K562 (cell line): ENCODE results near the gene PLXNA2. TPM values are rescaled to one million over a fixed set of nuclear protein-coding genes. Genes with fewer than 3 reads are reported as not detected.

ENCODE experiments used
- ATAC-seq: fragments of 200-7000 bp; cut with Tn5 transposase; 3 replicates; pipeline ENCODE4 v1.9.1; 2020; ENCODE audit warnings: moderate library complexity
- BruUV-seq: library from RNA; stranded (reverse); fragments of 400-500 nt; replicated peaks from 2 replicates; lab custom pipeline; 2021; lab: Mats Ljungman, UMichigan
- CTCF ChIA-PET: fragments of 300-600 bp; formaldehyde crosslinking; extraction: SDS; loops from one replicate; lab custom pipeline; 2021; ENCODE audit warnings: low intra/inter-chr PET ratio; lab: Yijun Ruan, JAX
- POLR2A ChIA-PET: fragments of 300-600, 350-650 bp; sonication (Branson Sonifier 250); formaldehyde crosslinking; extraction: SDS; loops from one replicate; lab custom pipeline; 2021; ENCODE audit warnings: antibody characterized with exemption, inconsistent platforms; lab: Yijun Ruan, JAX
- DNase-seq, 4 experiments: peaks; one replicate each; pipeline versions ENCODE4 v3.0.0 to v3.0.0-alpha.2; 2011 to 2018; ENCODE audit warnings: low spot score in 3 of 4, mixed read lengths in 3 of 4; ENCODE audit errors: extremely low read depth in 1 of 4
- FAIRE-seq: peaks from 2 replicates; lab custom pipeline; 2011; peaks lifted over from hg19 to GRCh38; lab: Jason Lieb, UNC
- H2AFZ ChIP-seq: 2 replicates; pipeline ENCODE4 v1.6.0; 2011; ENCODE audit warnings: low read depth, low read length, control low read depth, inconsistent platforms
- H3K27ac ChIP-seq: fragments of 200-600 bp; 3 replicates; pipeline ENCODE4 v1.8.0; 2011; ENCODE audit warnings: low read depth, mild to moderate bottlenecking, control low read depth, inconsistent platforms, low read length, moderate library complexity, mixed read lengths; ENCODE audit errors: extremely low read depth
- H3K27me3 ChIP-seq, 2 experiments: fragments of 300-600 bp in 1 of 2; 2 replicates in 1 of 2; 3 replicates in 1 of 2; pipeline versions ENCODE4 v1.6.0 to v1.8.0; 2011; ENCODE audit warnings: inconsistent platforms in 2 of 2, low read length in 2 of 2, mild to moderate bottlenecking in 1 of 2, mixed read lengths in 1 of 2, moderate library complexity in 1 of 2; ENCODE audit not compliant: control insufficient read depth in 2 of 2, insufficient read depth in 2 of 2
- H3K36me3 ChIP-seq: fragments of 300-600 bp; 3 replicates; pipeline ENCODE4 v1.8.0; 2011; ENCODE audit warnings: mild to moderate bottlenecking, low read length, inconsistent platforms; ENCODE audit not compliant: control insufficient read depth, insufficient read depth
- H3K4me1 ChIP-seq, 2 experiments: fragments of 200-600 bp in 1 of 2; replicated peaks in 1 of 2; 2 replicates in 1 of 2; 3 replicates in 1 of 2; pipeline versions ENCODE4 v1.5.1 to v1.8.0; 2011; ENCODE audit warnings: inconsistent platforms in 2 of 2, low read length in 2 of 2, mild to moderate bottlenecking in 1 of 2, mixed read lengths in 1 of 2, moderate library complexity in 1 of 2; ENCODE audit not compliant: control insufficient read depth in 2 of 2, insufficient read depth in 2 of 2
- H3K4me2 ChIP-seq: 2 replicates; pipeline ENCODE4 v1.6.1; 2011; ENCODE audit warnings: low read length, control low read depth, inconsistent platforms, mixed read lengths; ENCODE audit not compliant: insufficient read depth
- H3K4me3 ChIP-seq: fragments of 200-600 bp; sonication (generic), shearing (Covaris generic); 2 replicates; pipeline ENCODE4 v1.5.1; 2016; ENCODE audit warnings: control low read depth, inconsistent platforms
- H3K79me2 ChIP-seq: fragments of 200-600 bp; 3 replicates; pipeline ENCODE4 v1.8.0; 2011; ENCODE audit warnings: low read length, inconsistent platforms; ENCODE audit not compliant: control insufficient read depth, insufficient read depth
- H3K9ac ChIP-seq, 2 experiments: 2 replicates each; pipeline versions ENCODE4 v1.6.0 to v1.6.1; 2011; ENCODE audit warnings: low read depth in 2 of 2, low read length in 2 of 2, control low read depth in 1 of 2, inconsistent platforms in 1 of 2, mild to moderate bottlenecking in 1 of 2, mixed read lengths in 1 of 2; ENCODE audit not compliant: insufficient read depth in 1 of 2
- H3K9me1 ChIP-seq: one replicate; pipeline ENCODE4 v1.6.0; 2011; ENCODE audit warnings: inconsistent platforms, mild to moderate bottlenecking, low read length, moderate library complexity; ENCODE audit not compliant: control insufficient read depth, insufficient read depth
- H3K9me3 ChIP-seq: replicated peaks from 2 replicates; pipeline ENCODE4 v1.5.1; 2011; ENCODE audit warnings: low read depth, low read length, inconsistent platforms; ENCODE audit not compliant: control insufficient read depth, insufficient read depth
- H4K20me1 ChIP-seq: replicated peaks from 2 replicates; pipeline ENCODE4 v1.6.1; 2011; ENCODE audit warnings: low read length, inconsistent platforms, mixed read lengths; ENCODE audit not compliant: control insufficient read depth, insufficient read depth
- ETS2 ChIP-seq: IDR thresholded peaks from 2 replicates; pipeline ENCODE4 v1.6.1; 2016; ENCODE audit warnings: borderline replicate concordance, missing genetic modification characterization, mild to moderate bottlenecking, moderate library complexity, missing compliant biosample characterization; ENCODE audit not compliant: poor library complexity, severe bottlenecking
- HDAC6 ChIP-seq: IDR thresholded peaks from 2 replicates; pipeline ENCODE4 v1.6.1; 2012; ENCODE audit warnings: low read depth, mild to moderate bottlenecking, control low read depth, inconsistent platforms, low read length, moderate library complexity
- POLR2AphosphoS2 ChIP-seq: IDR thresholded peaks from 2 replicates; pipeline ENCODE4 v1.6.1; 2012; ENCODE audit warnings: low read length, improper control_type of control experiment
- ZNF12 ChIP-seq: sonication (generic); formaldehyde crosslinking; IDR thresholded peaks from 2 replicates; pipeline ENCODE4 v1.4.0; 2020; ENCODE audit warnings: mild to moderate bottlenecking, missing genetic modification reagents
- ZNF165 ChIP-seq: fragments of 250-450 bp; sonication (Bioruptor Pico); IDR thresholded peaks from 2 replicates; pipeline ENCODE4 v1.4.0; 2020; ENCODE audit warnings: borderline replicate concordance
- ZNF584 ChIP-seq: fragments of 200-800 bp; sonication (Bioruptor generic); IDR thresholded peaks from 2 replicates; pipeline ENCODE4 v1.6.1; 2016; ENCODE audit warnings: low read depth, mild to moderate bottlenecking, missing genetic modification characterization, missing compliant biosample characterization
- ZNF830 ChIP-seq: fragments of 250-450 bp; sonication (Bioruptor Pico); IDR thresholded peaks from 2 replicates; pipeline ENCODE4 v1.5.0; 2021; ENCODE audit warnings: mild to moderate bottlenecking
- ZSCAN29 ChIP-seq: fragments of 450-650 bp; IDR thresholded peaks from 2 replicates; pipeline ENCODE4 v1.6.1; 2017
- WGBS: fragments of 100-300 bp; shearing (Covaris generic); methylation state at CpG from one replicate; pipeline ENCODE4 v1.1.6; 2016; ENCODE audit warnings: low coverage, mixed read lengths; ENCODE audit not compliant: insufficient coverage; ENCODE audit errors: missing lambda C conversion rate; 5-methylcytosine and 5-hydroxymethylcytosine counted together
- in situ Hi-C: fragments of 300-500 bp; cut with MboI; formaldehyde crosslinking; loops from 4 replicates; pipeline ENCODE4 v1.15.0; 2018; ENCODE audit warnings: inconsistent platforms, mixed read lengths
- intact Hi-C: fragments of 100-400 bp; cut with micrococcal nuclease; formaldehyde crosslinking; loops from 2 replicates; pipeline ENCODE4 v1.14.2; 2022
- polyA plus RNA-seq, 8 experiments: library from polyadenylated mRNA; depleted of rRNA in 4 of 8; stranded (reverse) in 5 of 8; unstranded in 3 of 8; fragments of >200 nt; fragmentation: Nextera tagmentation in 2 of 8; fragmentation: Illumina TruSeq in 1 of 8; extraction: Ambion mirVana in 2 of 8; extraction: Trizol in 1 of 8; gene quantifications; 2 replicates each; pipeline versions ENCODE4 v1.2.1 to v1.2.3, GENCODE V29; 2011 to 2014; ENCODE audit warnings: inconsistent platforms in 1 of 8, missing spikeins in 1 of 8
- total RNA-seq, 7 experiments: library from RNA; depleted of rRNA in 6 of 7; stranded (reverse); fragments of >200 nt in 6 of 7; fragmentation: Illumina TruSeq in 2 of 7; extraction: Trizol in 2 of 7; gene quantifications; 2 replicates each; pipeline versions ENCODE4 v1.2.1 to v1.2.3, GENCODE V29; 2011 to 2021; ENCODE audit warnings: low replicate concordance in 1 of 7

PLXNA2 gene
- total and polyA plus RNA-seq, 9 of the 15 experiments (the other 6 are each of a cell fraction or from before 2014, with no cell fraction given): 0.01 to 1.3 (median 0.32) TPM

DNA sequence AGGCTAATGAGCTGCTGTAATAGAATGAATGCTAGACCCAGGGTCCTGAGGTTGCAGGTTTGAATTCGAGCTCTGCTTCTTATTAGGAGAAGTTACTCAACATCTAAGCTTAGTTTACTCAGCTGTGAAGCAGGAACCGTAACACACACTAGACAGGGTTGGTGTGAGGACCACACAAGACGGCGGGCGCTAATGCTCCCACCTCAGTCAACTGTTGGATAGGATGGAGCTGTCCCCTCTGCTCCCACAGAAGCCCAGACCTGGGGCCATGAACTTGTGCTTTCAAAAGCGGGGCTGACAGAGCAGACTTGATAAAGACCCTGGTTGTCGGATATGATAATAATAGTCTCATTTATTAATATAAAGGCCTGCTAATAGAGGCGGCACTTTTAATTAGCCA is 234.9 kb downstream of the PLXNA2 start:
- no peak for FAIRE-seq
- H4K20me1 ChIP-seq: 0 out of 2 replicates have a peak, but pooled peaks cover 3% of the 10 kb centered on the region
- H2AFZ ChIP-seq: no peak overlapping the region
- 1% methylated on average over 8 of the region's 8 CpGs for WGBS
- H3K9me3 ChIP-seq: no peaks in the 10 kb centered on the region
- no peak for DNase-seq
- no TSS peak for BruUV-seq
- TF ChIP-seq ZNF12 (CRISPR knock-in tag) (no peak), ZNF584 (CRISPR knock-in tag) (no peak), HDAC6 (no peak), ETS2 (no peak), ZNF830 (CRISPR knock-in tag) (no peak), ZNF165 (CRISPR knock-in tag) (no peak), ZSCAN29 (no peak), POLR2AphosphoS2 (no peak)
- TF ChIP-seq, all 486 proteins: peak for 0
- Histone ChIP-seq H3K4me3 (no peak overlapping the region), H3K4me2 (no peak overlapping the region), H3K27ac (no peak overlapping the region), H3K27me3 (peaks cover 23 to 67% of the 10 kb centered on the region in 2 experiments; a peak in 3 of 5 replicates), H3K36me3 (no peaks in the 10 kb centered on the region), H3K9me1 (no peaks in the 10 kb centered on the region), H3K9ac (no peak overlapping the region), H3K4me1 (no peaks in the 10 kb centered on the region), H3K79me2 (no peaks in the 10 kb centered on the region)
- ChIA-PET CTCF (no interaction called here), POLR2A (interaction anchor here (0.6 kb wide), 1 partner anchor 15 kb away, joined by 3 read pairs; no protein-coding TSS in a partner anchor)
- intact Hi-C loops (no loop called here), in situ Hi-C loops (loop anchor here (25.0 kb wide), 1 partner anchor 1203 kb away; no protein-coding TSS in a partner anchor)
- ATAC-seq: no peak
